Astrocyte (in vitro differentiated cells and primary cell): ENCODE results near the gene CALB2.

Source experiments
- EZH2 ChIP-seq: IDR thresholded peaks from 2 replicates; pipeline ENCODE4 v1.6.1; 2012; ENCODE audit warnings: mild to moderate bottlenecking, low read length, inconsistent platforms; ENCODE audit not compliant: insufficient read depth
- TF ChIP-seq, protein P1 (sequence below): IDR thresholded peaks from 2 replicates; pipeline ENCODE4 v1.5.1; 2011; ENCODE audit warnings: low read depth, mild to moderate bottlenecking, inconsistent platforms, low read length, moderate library complexity; ENCODE audit not compliant: insufficient read depth

DNA sequence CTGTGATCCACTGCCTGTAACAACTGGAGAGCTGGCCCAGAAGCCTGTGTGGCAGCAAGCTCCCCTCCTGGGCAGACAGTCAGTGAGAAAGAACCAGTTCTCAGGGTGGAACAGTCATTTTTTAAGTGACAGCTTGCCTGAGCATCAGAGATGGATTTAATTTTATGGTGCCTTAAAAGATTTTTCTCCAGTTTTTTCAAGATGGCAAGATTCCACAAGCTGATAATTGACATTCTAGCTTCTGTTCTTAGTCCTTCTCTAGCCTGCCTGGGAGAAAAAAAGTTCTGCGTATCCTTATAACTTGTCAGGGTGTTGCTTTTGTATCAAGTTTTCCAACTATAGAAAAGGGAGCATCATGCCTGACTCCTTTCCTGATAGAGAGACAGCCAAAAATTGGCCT, 21.2 kb downstream of the CALB2 start:
- TF ChIP-seq, protein P1, sequence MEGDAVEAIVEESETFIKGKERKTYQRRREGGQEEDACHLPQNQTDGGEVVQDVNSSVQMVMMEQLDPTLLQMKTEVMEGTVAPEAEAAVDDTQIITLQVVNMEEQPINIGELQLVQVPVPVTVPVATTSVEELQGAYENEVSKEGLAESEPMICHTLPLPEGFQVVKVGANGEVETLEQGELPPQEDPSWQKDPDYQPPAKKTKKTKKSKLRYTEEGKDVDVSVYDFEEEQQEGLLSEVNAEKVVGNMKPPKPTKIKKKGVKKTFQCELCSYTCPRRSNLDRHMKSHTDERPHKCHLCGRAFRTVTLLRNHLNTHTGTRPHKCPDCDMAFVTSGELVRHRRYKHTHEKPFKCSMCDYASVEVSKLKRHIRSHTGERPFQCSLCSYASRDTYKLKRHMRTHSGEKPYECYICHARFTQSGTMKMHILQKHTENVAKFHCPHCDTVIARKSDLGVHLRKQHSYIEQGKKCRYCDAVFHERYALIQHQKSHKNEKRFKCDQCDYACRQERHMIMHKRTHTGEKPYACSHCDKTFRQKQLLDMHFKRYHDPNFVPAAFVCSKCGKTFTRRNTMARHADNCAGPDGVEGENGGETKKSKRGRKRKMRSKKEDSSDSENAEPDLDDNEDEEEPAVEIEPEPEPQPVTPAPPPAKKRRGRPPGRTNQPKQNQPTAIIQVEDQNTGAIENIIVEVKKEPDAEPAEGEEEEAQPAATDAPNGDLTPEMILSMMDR = no peak
- no peak for TF ChIP-seq EZH2
